HepG2 (cell line): ENCODE measurements around the gene ARHGDIG. TPM values are rescaled to one million over a fixed set of nuclear protein-coding genes. Genes with fewer than 3 reads are reported as not detected.

Experiments
- ATAC-seq: fragments of 200-7000 bp; cut with Tn5 transposase; 3 replicates; pipeline ENCODE4 v1.9.1; 2020; ENCODE audit warnings: mild to moderate bottlenecking, moderate library complexity
- BruUV-seq: library from RNA; stranded (reverse); fragments of 400-500 nt; replicated peaks from 2 replicates; lab custom pipeline; 2021; lab: Mats Ljungman, UMichigan
- CTCF ChIA-PET: fragments of 300-600 bp; formaldehyde crosslinking; extraction: SDS; loops from one replicate; lab custom pipeline; 2021; ENCODE audit warnings: low total read pairs, inconsistent platforms, low intra/inter-chr PET ratio; lab: Yijun Ruan, JAX
- POLR2A ChIA-PET: fragments of 350-600 bp; sonication (Branson Sonifier 250); formaldehyde crosslinking; loops from one replicate; lab custom pipeline; 2020; ENCODE audit warnings: antibody characterized with exemption, inconsistent platforms; lab: Yijun Ruan, JAX
- DNase-seq: peaks from one replicate; pipeline ENCODE4 v3.0.0-alpha.2; 2015; ENCODE audit warnings: low spot score
- FAIRE-seq: peaks from 3 replicates; lab custom pipeline; 2011; peaks lifted over from hg19 to GRCh38; lab: Jason Lieb, UNC
- H2AFZ ChIP-seq: one replicate; pipeline ENCODE4 v1.6.1; 2011; ENCODE audit warnings: low read length, inconsistent platforms
- H3K27ac ChIP-seq: fragments of 300-600 bp; 3 replicates; pipeline ENCODE4 v1.8.0; 2011; ENCODE audit warnings: mixed run types, mild to moderate bottlenecking, mixed read lengths, low read length, inconsistent platforms; ENCODE audit not compliant: insufficient read depth; ENCODE audit errors: extremely low read length
- H3K27me3 ChIP-seq, 2 experiments: fragments of 200-600 bp in 1 of 2; 2 replicates in 1 of 2; 3 replicates in 1 of 2; pipeline versions ENCODE4 v1.6.0 to v1.8.0; 2011; ENCODE audit warnings: low read length in 2 of 2, mild to moderate bottlenecking in 2 of 2, moderate library complexity in 2 of 2, inconsistent platforms in 1 of 2; ENCODE audit not compliant: insufficient read depth in 2 of 2, control insufficient read depth in 1 of 2
- H3K36me3 ChIP-seq, 2 experiments: fragments of 200-600 bp in 1 of 2; replicated peaks in 1 of 2; 2 replicates in 1 of 2; 3 replicates in 1 of 2; pipeline versions ENCODE4 v1.5.1 to v1.8.0; 2011; ENCODE audit warnings: low read length in 2 of 2, inconsistent platforms in 1 of 2; ENCODE audit not compliant: insufficient read depth in 2 of 2, control insufficient read depth in 1 of 2
- H3K4me1 ChIP-seq: 2 replicates; pipeline ENCODE4 v1.5.1; 2012; ENCODE audit warnings: low read length, inconsistent platforms; ENCODE audit not compliant: insufficient read depth
- H3K4me2 ChIP-seq: 2 replicates; pipeline ENCODE4 v1.6.0; 2011; ENCODE audit warnings: low read depth, low read length, inconsistent platforms
- H3K4me3 ChIP-seq, 3 experiments: fragments of 200-600 bp in 1 of 3; sonication (generic), shearing (Covaris generic) in 1 of 3; replicated peaks in 1 of 3; 2 replicates each; pipeline ENCODE4 v1.5.1; 2011 to 2016; ENCODE audit warnings: low read length in 3 of 3, inconsistent platforms in 2 of 3, low read depth in 2 of 3, mild to moderate bottlenecking in 2 of 3, control low read depth in 1 of 3, mixed read lengths in 1 of 3; ENCODE audit not compliant: insufficient read depth in 1 of 3
- H3K79me2 ChIP-seq: one replicate; pipeline ENCODE4 v1.6.1; 2011; ENCODE audit warnings: low read length, inconsistent platforms; ENCODE audit not compliant: insufficient read depth
- H3K9ac ChIP-seq: 2 replicates; pipeline ENCODE4 v1.6.0; 2011; ENCODE audit warnings: mild to moderate bottlenecking, low read depth, low read length, inconsistent platforms; ENCODE audit not compliant: insufficient read depth
- H3K9me3 ChIP-seq: 2 replicates; pipeline ENCODE4 v1.5.1; 2012; ENCODE audit warnings: mild to moderate bottlenecking, low read length
- H4K20me1 ChIP-seq: 2 replicates; pipeline ENCODE4 v1.6.0; 2011; ENCODE audit warnings: inconsistent platforms, mild to moderate bottlenecking, low read length, moderate library complexity; ENCODE audit not compliant: insufficient read depth
- E2F2 ChIP-seq: sonication (generic); formaldehyde crosslinking; IDR thresholded peaks from 2 replicates; pipeline ENCODE4 v1.4.0; 2020; ENCODE audit warnings: missing genetic modification reagents, borderline replicate concordance
- ELF4 ChIP-seq: sonication (generic); formaldehyde crosslinking; IDR thresholded peaks from 2 replicates; pipeline ENCODE4 v1.5.0; 2020; ENCODE audit warnings: missing genetic modification reagents, mild to moderate bottlenecking, moderate library complexity, borderline replicate concordance
- HNF1A ChIP-seq, 2 experiments: sonication (generic) in 1 of 2; formaldehyde crosslinking in 1 of 2; IDR thresholded peaks; 2 replicates each; pipeline versions ENCODE4 v1.4.0 to v1.6.1; 2016 to 2020; ENCODE audit warnings: borderline replicate concordance in 1 of 2, low read depth in 1 of 2, mild to moderate bottlenecking in 1 of 2, missing genetic modification reagents in 1 of 2
- KDM2A ChIP-seq: sonication (generic); formaldehyde crosslinking; IDR thresholded peaks from 2 replicates; pipeline ENCODE4 v1.4.0; 2020; ENCODE audit warnings: low read depth, missing genetic modification reagents, borderline replicate concordance
- LCORL ChIP-seq, 2 experiments: fragments of 450-650 bp in 1 of 2; sonication (generic) in 1 of 2; formaldehyde crosslinking in 1 of 2; IDR thresholded peaks; 2 replicates each; pipeline versions ENCODE4 v1.5.0 to v1.6.1; 2017 to 2020; ENCODE audit warnings: antibody characterized with exemption in 1 of 2, missing genetic modification reagents in 1 of 2
- NFIC ChIP-seq: IDR thresholded peaks from 2 replicates; pipeline ENCODE4 v1.6.1; 2012; ENCODE audit warnings: mild to moderate bottlenecking, low read length, inconsistent platforms
- NR3C1 ChIP-seq: sonication (generic); formaldehyde crosslinking; IDR thresholded peaks from 2 replicates; pipeline ENCODE4 v1.4.0; 2020; ENCODE audit warnings: missing genetic modification reagents
- ZBTB3 ChIP-seq: sonication (generic); formaldehyde crosslinking; IDR thresholded peaks from 2 replicates; pipeline ENCODE4 v1.4.0; 2020; ENCODE audit warnings: low read depth, mild to moderate bottlenecking, moderate library complexity, missing genetic modification reagents, borderline replicate concordance
- ZFP82 ChIP-seq: sonication (generic); formaldehyde crosslinking; IDR thresholded peaks from 2 replicates; pipeline ENCODE4 v1.5.1; 2020; ENCODE audit warnings: mild to moderate bottlenecking, missing genetic modification reagents, borderline replicate concordance
- ZNF143 ChIP-seq: sonication (generic); formaldehyde crosslinking; IDR thresholded peaks from 2 replicates; pipeline ENCODE4 v1.4.0; 2020; ENCODE audit warnings: missing genetic modification reagents
- ZNF20 ChIP-seq: sonication (generic); formaldehyde crosslinking; IDR thresholded peaks from 2 replicates; pipeline ENCODE4 v1.4.0; 2020; ENCODE audit warnings: mild to moderate bottlenecking, moderate library complexity, missing genetic modification reagents
- ZNF414 ChIP-seq: sonication (generic); formaldehyde crosslinking; IDR thresholded peaks from 2 replicates; pipeline ENCODE4 v1.5.0; 2020; ENCODE audit warnings: missing genetic modification reagents
- ZNF510 ChIP-seq: sonication (generic); formaldehyde crosslinking; IDR thresholded peaks from 2 replicates; pipeline ENCODE4 v1.4.0; 2020; ENCODE audit warnings: low read depth, mild to moderate bottlenecking, missing genetic modification reagents
- ZNF570 ChIP-seq: sonication (generic); formaldehyde crosslinking; IDR thresholded peaks from 2 replicates; pipeline ENCODE4 v1.4.0; 2020; ENCODE audit warnings: mild to moderate bottlenecking, missing genetic modification reagents, borderline replicate concordance
- ZNF747 ChIP-seq: sonication (generic); formaldehyde crosslinking; IDR thresholded peaks from 2 replicates; pipeline ENCODE4 v1.8.1; 2023; ENCODE audit warnings: missing genetic modification reagents, mild to moderate bottlenecking, borderline replicate concordance
- ZNF850 ChIP-seq: sonication (generic); formaldehyde crosslinking; conservative IDR thresholded peaks from 2 replicates; pipeline ENCODE4 v1.9.0; 2021; ENCODE audit warnings: mild to moderate bottlenecking, missing genetic modification reagents
- WGBS: methylation state at CpG from one replicate; pipeline ENCODE4 v1.1.6; 2017; ENCODE audit warnings: low lambda C conversion rate; 5-methylcytosine and 5-hydroxymethylcytosine counted together
- in situ Hi-C: cut with HindIII; loops from 2 replicates; pipeline ENCODE4 v1.10.0; 2017; ENCODE audit warnings: low pct_unique_long_range_greater_than_20kb; ENCODE audit not compliant: extremely low pct_ligation_motif_present
- intact Hi-C: fragments of 100-400 bp; cut with micrococcal nuclease; formaldehyde crosslinking; loops from one replicate; pipeline ENCODE4 v1.10.0; 2022; ENCODE audit not compliant: unreplicated experiment
- polyA plus RNA-seq, 8 experiments: library from polyadenylated mRNA; depleted of rRNA in 3 of 8; stranded (reverse) in 7 of 8; unstranded in 1 of 8; fragments of >200 nt; fragmentation: Illumina TruSeq in 4 of 8; extraction: Trizol in 4 of 8; gene quantifications; 2 replicates each; pipeline versions ENCODE4 v1.2.1 to v1.2.3, GENCODE V29; 2011 to 2016; ENCODE audit warnings: low read depth in 4 of 8, missing spikeins in 1 of 8, mixed read lengths in 1 of 8; ENCODE audit not compliant: insufficient read depth in 1 of 8
- total RNA-seq, 5 experiments: library from RNA; depleted of rRNA; stranded (reverse); fragments of >200 nt; fragmentation: Illumina TruSeq; extraction: Trizol; gene quantifications; 2 replicates each; pipeline ENCODE4 v1.2.3, GENCODE V29; 2016; ENCODE audit warnings: low read depth in 1 of 5

Gene ARHGDIG
- total and polyA plus RNA-seq, 2 of the 13 experiments (the other 11 are each of a cell fraction or from before 2014, with no cell fraction given): 0.24 to 0.48 TPM

- Histone ChIP-seq H3K9ac (no peak overlapping the region), H2AFZ (no peak overlapping the region), H4K20me1 (no peaks in the 10 kb centered on the region), H3K4me2 (no peak overlapping the region), H3K27ac (no peak overlapping the region), H3K9me3 (no peaks in the 10 kb centered on the region), H3K4me3 (no peak overlapping the region), H3K27me3 (no peaks in the 10 kb centered on the region), H3K79me2 (no peaks in the 10 kb centered on the region), H3K4me1 (peaks cover 24% of the 10 kb centered on the region), H3K36me3 (no peaks in the 10 kb centered on the region)
- FAIRE-seq (no peak), DNase-seq (no peak), ATAC-seq (no peak)
- ChIA-PET CTCF (interaction anchor here (0.6 kb wide), 1 partner anchor 122 kb away, joined by 4 read pairs; no protein-coding TSS in a partner anchor), POLR2A (interaction anchor here (1.3 kb wide), 1 partner anchor 112 kb away, joined by 4 read pairs; the partner anchor contains the start of gene AXIN1)
- WGBS: 91% methylated on average over 8 of the region's 8 CpGs
- BruUV-seq: no TSS peak
- in situ Hi-C loops: no loop called here
- intact Hi-C loops: no loop called here
- TF ChIP-seq ZFP82 (CRISPR knock-in tag) (no peak), E2F2 (CRISPR knock-in tag) (no peak), LCORL (IDR thresholded peaks at IDR 0.05) (no peak), LCORL (CRISPR knock-in tag; IDR thresholded peaks at IDR 0.05) (no peak), ZNF747 (CRISPR knock-in tag) (no peak), ELF4 (no peak), HNF1A (IDR thresholded peaks at IDR 0.05; ENCODE audit: low read depth) (no peak), HNF1A (CRISPR knock-in tag; IDR thresholded peaks at IDR 0.05; ENCODE audit: borderline replicate concordance) (no peak), ZNF414 (CRISPR knock-in tag) (no peak), ZNF143 (CRISPR knock-in tag) (no peak), ZNF570 (CRISPR knock-in tag) (no peak), KDM2A (no peak), NR3C1 (CRISPR knock-in tag) (no peak), NFIC (no peak), ZNF850 (CRISPR knock-in tag) (no peak), ZBTB3 (no peak), ZNF510 (CRISPR knock-in tag) (no peak), ZNF20 (CRISPR knock-in tag) (no peak)
These were observed 39.8 kb upstream of the ARHGDIG start for GRCh38 chr16:240559-240958.
